Inflammatory macrophage treated with lipopolysaccharide for 1 hour (primary cell): Measurements from ENCODE around the gene TPGS1.
"Not testable (repeated sequence)": the region's sequence is repeated elsewhere in the genome, so short reads cannot be mapped to it uniquely, and the experiment has no call there.

Source experiments
- DNase-seq, 2 donors: peaks; one replicate each; pipeline ENCODE4 v3.0.0-alpha.2; 2020 to 2022

The TPGS1 gene

DNA sequence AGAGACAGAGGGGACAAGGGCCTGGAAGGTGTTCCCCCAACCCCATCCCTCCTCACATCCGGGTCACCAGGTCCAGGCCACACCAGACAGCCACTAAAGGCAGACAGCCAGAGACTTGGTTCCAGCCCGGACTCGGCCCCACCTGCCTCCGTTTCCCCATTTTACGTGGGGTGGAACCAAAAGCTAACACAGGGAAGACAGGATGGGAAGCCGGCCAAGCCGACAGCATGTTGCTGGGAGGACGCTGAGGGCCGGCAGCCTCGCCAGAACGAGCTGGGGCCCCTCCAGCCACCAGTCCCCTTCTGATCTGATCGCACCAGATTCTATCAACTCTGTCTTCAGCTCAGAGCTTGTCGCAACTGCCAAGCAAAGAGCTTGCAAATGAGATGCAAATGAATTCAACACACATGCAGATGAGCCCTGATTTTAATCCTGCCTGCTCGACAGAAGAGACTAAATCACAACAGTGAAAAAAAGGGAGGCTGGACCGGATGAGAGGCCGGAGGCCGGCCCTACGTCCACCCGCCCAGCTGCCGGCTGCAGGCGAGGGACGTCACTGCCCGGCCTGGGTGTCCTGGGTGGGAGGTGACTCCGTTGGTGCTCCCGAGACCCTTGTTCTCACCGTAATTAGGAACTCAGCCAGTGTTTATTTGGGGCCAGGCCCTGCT lies 28.9 kb upstream of the TPGS1 start:
- DNase-seq, result no peak

DNA sequence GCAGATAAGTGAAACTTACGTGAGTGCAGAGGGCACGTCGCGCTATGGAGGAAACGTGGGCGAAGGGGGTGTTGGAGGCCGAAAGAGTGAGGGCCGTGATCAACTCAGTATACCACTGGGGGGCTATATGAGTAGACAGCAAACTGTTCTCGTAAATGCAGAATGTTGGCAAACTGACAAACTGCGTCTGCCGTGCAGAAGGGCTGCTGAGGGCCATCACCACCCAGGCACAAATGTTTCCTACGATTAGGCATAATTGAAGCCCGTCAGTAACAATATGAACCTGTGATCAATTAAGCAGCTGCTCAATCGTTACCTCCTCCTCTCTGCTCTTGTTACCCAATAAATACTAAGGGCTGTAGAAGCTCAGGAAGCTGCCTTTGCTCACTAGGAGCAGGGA lies 28.3 kb upstream of the TPGS1 start:
- DNase-seq, result no peak

DNA sequence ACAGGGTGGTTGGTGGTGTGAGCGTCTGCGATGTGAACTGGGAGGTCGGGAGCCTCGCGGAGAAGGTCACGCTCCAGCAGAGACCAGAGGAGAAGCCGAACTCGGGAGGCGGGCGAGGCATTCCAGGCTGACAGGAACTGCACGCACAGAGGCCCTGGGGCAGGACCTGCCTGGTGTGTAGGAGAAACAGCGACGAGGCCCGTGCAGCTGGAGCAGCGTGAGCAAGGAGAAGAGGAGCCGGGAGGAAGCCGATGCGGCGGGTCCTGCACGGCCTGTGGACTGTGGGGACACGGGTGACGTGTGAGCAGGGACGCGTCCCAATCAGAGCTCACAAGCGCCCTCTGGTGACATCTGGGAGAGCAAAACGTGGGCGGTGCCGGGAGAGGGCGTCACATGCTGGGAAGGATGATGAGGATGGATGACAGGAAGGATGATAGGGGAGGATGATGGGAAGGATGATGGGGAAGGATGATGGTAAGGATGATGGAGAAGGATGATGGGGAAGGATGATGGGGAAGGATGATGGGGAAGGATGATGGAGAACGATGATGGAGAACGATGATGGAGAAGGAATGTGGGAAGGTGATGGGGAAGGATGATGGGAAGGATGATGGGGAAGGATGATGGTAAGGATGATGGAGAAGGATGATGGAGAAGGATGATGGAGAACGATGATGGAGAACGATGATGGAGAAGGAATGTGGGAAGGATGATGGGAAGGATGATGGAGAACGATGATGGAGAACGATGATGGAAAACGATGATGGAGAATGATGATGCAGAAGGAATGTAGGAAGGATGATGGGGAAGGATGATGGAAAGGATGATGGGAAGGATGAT lies 27.1 kb upstream of the TPGS1 start:
- DNase-seq, result peak; percentile 16 to 37

DNA sequence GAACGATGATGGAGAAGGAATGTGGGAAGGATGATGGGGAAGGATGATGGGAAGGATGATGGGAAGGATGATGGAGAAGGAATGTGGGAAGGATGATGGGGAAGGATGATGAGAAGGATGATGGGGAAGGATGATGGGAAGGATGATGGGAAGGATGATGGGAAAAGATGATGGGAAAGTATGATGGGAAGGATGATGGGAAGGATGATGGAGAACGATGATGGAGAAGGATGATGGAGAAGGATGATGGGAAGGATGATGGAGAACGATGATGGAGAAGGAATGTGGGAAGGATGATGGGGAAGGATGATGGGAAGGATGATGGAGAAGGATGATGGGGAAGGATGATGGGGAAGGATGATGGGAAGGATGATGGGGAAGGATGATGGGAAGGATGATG lies 26.2 kb upstream of the TPGS1 start:
- not testable (repeated sequence) for DNase-seq

DNA sequence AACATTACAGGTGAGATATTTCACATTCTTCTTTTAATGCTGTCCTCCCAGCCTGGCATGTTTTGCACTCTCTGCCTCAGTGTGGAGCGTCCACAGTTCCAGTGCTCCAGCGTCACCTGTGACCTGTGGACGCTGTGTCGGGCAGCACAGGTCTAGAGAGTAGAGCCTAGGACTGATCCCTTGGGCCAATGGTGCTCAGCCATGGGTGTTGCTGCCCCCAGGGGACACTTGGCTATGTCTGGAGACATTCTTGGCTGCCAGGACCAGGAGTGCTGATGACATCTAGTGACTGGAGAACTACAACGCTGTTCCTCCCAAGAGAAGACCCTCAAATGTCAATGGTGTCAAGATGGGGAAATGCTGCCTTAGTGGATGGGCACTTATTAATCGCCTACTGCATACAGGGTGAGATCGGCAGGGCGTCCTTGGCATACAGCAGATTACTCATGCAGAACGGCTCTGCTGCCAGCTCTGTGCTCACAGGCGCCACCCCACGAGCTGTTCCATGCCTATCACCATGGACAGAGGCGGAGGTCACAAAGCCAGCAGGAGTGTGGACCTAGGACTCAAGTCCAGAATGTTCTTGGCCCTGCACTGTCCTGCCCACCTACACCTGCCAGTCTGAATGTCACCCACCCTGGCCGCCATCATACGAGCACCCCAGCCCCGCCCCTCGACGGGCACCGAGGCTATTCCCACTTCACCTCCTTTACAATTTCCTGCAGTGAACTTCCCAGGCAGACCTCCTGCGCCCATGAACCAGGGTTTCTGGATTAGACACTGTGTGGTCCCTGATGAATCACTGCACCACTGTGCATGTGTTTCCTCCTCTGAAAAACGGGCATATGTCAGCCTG lies 24.9 kb upstream of the TPGS1 start:
- DNase-seq, result no peak

DNA sequence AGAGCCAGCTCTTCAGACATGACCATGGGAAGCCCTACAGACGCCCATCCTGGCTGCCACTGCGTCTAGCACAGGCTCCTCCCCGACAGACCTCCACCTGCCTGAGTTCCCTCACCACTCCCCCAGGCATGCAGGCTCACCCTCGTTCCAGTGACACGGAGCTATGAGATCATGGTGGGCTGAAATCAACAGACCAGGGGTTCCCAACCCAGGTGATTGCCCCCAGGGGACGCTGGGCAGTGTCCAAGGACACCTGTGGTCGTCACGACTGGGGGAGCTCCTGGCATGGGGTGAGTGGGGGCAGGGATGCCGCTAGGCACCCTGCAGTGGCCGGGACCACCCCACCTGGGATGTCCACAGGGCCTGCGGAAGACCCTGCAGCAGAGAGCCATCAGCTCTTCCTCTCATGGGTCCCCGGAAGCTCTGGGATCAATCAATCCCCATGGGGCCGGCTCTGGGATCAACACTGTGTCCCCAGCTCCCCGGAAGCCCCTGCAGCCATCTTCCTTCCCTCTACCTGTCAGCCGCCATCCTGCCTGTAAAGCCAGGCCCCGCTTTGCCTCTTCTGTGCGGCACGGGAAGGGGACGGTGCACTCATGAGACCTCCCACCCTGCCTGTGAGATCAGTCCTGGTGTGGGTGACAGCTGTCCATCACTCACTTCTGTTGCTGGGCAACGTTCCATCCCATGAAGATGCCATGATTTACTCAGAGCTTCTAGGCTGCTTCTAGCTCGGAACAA lies 23.8 kb upstream of the TPGS1 start:
- no peak for DNase-seq

DNA sequence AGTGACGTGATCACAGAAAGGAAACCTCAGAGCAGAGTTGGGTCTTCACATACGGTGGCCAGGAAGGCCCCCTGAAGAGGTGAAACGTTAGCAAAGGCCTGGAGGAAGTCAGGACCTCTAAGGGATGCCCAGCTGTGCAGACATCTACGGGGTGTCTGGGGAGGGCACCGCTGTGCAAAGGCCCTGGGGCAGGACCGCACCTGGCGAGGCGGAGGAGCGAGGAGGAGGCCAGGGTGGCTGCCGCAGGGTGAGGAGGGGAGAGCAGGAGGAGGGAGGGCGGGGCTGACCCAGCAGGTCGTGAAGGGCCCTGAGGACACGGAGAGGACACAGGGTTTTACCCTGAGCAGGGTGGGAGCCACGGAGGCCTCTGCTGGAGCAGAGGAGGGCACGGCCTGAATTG lies 22.8 kb upstream of the TPGS1 start:
- DNase-seq, result no peak

DNA sequence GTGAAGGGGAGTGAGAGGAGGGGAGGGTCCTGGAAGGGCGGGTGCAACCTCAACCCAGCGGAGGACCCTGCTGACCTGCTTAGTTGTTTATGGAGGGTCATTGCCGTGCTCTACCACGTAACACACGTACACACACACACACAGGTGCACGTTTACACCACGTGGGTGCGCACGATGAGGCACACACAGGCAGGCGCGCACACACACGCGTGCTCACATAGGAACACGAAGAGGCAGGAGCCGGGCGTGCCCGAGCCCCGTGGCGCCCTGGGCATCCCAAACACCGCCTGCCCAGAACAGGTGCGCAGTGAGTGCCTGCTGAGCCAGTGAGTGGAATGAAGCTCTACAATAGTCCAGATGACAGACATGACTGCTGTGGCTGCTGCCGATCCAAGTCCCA lies 22.2 kb upstream of the TPGS1 start:
- no peak for DNase-seq

DNA sequence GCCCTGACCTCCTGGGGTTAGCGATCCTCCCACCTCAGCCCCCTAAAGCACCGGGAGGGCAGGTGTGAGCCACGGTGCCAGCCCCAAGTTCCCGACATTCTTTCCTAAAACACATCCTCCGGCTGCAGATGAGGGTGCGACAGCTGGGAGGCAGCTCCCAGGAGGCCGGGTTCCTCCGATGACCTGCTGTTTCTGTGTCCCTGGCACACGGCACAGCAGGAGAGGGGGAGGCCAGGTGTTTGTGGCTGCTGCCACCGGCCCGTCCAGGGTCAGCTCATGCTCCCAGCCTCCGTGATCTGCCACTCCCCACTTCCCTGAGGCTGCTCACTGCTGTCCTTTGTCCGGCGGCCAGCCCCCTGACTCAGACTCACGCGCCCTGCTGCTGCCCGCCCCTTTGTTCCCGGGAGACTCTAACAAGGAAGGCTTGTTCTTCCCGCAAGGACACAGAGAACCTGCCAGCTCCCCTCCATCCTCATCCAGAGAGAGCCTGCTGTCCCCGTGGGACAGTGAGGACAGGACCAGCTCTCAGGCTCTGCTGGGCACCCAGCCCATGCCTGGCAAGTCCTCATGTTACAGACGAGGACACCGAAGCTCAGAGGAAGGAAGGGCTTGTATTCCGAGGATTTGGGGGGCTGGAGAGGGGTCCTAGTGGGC lies 21.6 kb upstream of the TPGS1 start:
- DNase-seq, result no peak

DNA sequence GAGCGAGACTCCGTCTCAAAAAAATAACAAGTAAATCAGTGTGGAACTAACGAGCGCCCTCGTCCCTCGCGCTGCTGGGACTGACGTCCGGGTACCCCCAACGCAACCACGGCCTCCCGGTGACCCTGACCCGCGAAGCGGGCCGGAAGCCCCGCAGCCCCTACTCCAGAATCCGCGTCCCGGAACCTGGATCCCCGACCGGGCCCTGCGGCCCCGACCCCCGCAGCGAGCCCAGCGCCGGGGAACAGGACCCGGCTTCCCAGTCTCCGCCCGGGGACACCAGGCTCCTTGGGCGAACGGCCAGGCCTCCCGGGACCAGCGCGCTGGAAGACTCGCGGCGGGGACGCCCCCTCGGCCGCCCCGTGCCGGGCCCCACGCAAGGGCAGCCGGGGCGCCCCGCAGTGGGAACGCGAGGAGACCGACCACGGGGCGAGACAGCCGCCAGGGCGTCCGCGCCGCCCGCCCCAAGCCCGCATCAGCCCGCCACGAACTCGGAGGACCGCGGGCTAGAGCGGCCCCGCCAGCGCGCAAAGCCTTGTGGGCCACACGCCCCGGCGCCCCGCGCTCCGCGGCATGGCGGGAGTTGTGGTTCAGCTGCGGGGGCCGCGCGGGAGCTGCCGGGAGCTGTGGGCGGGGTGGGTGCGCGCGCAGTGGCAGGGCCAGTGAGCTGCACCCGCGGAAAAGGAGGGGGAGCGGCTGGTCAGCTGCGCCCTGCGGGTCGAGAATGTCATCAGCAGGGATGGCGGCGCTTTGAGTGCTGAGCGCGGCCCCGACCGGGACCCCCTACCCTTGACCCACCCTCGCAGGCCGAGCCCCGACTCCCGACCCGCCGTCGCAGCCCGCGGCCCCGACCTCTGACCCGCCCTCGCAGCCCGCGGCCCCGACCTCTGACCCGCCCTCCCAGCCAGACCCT lies 18.5 kb upstream of the TPGS1 start:
- peak; percentile 78 to 84 for DNase-seq

DNA sequence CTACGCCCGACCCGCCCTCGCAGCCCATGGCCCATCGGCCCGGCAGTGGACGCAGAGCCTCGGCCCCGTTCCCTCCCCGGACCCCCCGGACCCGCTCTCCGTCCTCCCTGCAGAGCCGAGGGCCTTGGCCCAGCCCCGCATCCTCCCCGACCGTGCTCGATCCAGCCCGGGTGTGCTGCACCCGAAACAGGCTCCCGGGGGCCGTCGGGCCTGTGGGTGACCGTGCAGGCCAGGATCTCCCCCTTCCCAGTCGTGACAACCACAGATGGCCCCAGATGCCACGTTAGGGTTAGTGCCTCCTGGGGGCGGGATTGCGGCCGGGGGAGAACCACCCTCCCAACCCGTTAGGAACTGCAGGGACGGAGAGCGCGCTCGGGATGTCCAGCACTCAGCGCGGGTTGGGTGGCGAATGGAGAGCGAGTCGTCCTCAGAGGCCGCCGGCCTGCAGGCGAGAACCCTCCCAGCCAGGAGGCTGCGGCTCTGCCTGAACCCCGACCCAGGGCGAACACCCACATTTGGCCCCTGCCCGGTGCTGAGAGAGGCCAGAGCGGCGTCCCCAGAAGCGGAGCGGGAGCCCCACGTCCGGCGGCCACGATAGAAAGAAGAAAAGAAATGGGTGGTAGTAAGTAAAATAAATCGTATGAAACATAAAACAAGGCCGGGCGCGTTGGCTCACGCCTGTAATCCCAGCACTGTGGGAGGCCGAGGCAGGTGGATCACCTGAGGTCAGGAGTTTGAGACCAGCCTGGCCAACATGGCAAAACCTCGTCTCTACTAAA lies 17.7 kb upstream of the TPGS1 start:
- no peak for DNase-seq

DNA sequence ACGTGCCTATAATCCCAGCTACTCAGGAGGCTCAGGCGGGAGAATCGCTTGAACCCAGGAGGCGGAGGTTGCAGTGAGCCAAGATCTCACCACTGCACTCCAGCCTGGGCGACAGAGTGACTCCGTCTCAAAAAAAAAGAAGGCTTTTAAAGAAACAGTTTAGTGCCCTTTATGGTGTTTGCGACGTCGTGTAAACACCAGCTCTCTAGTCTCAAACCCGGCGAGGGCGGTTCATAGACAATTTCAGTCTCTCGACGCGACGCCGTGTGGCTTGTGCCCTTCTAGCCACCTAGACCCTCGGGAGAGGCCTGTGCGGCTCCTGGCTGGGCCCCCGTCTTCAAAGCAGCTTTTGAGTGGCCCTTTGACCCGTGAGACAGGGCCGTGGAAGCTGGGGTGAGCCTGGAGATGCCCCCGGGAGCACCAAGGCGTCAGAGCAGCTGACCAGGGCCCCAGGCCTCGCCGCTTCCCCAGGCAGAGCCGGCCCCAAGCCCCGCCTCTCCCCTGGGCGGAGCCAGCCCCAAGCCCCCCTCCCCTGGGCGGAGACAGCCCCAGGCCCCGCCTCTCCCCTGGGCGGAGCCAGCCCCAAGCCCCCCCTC lies 16.1 kb upstream of the TPGS1 start:
- no peak for DNase-seq

DNA sequence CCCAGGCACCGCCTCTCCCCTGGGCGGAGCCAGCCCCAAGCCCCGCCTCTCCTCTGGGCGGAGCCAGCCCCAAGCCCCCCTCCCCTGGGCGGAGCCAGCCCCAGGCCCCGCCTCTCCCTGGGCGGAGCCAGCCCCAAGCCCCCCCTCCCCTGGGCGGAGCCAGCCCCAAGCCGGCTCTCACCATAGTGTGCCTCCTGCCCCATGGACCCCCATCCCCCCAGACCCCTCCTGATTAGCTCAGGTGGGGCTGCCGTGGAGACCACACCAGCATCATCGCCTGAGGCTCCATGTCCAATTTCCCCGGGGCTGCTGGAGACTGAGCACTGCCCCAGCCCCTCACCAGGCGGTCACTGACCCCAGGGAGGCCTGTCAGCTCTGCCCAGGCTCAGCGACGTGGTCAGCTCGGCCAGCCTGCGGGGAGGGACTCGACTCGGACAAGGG lies 15.2 kb upstream of the TPGS1 start:
- DNase-seq, result no peak

DNA sequence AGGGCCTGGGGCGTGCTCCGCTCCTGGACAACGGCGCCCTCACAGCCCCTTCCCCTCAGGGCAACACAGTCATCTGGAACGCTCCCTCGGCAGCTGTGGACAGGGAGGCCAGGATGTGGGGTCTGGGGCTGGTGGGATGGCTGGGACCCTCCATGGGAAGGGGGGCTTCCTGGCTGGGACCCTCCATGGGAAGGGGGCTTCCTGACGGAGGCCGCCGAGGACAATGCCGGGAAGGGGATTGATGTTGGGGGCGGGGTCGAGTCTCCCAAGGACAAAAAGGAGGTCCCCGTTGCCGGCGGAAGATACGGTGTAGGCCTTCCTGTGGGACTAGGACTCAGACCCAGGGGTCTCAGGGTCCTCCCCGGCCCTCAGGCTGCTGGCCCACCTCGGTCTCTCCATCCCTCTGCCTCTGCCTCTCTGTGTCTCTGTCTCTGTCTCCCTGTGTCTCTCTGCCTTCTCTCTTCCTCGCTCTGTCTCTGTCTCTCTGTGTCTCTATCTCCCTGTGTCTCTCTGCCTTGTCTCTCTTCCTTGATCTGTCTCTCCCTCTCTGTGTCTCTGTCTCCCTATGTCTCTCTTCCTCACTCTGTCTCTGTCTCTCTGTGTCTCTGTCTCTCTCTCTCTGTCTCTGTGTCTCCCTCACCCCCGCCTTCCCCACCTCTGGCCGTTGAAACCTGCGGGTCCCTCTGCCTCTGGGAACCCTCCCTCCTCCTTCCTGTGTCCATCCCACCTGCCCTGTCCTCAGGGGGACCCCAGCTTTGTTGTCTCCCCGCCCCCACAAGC lies 13.7 kb upstream of the TPGS1 start:
- no peak for DNase-seq

DNA sequence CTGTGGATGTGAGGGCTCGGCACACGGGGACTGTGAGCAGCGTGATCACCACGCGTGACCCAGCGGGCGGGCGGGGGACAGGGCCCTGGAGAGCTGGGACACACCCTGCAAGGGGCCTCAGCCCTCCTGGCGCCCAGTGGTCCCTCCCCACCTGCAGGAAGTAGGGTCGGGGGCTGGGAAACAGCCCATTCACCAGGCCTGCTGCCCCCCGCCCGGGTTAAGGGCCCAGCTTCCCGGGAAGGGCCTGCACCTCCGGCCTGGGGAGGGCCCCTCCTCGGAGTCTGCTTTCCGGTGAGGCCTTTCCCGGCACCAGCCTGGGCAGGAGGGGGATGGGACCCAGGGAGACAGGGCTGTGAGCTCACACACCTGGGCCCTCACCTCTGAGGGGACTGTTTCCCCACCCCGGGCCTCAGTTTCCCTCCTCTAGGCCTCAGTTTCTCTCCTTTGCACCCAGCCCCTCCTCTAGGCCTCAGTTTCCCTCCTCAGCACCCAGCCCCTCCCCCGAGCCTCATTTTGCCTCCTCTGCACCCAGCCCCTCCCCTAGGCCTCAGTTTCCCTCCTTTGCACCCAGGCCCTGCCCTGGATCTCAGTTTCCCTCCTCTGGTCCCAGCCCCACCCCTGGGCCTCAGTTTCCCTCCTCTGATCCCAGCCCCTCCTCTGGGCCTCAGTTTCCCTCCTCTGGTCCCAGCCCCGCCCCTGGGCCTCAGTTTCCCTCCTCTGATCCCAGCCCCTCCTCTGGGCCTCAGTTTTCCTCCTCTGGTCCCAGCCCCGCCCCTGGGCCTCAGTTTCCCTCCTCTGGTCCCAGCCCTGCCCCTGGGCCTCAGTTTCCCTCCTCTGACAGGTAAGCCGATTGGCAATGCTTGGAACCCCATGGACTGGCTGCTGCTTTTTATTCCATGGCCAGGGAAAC lies 12.9 kb upstream of the TPGS1 start:
- DNase-seq, result no peak

DNA sequence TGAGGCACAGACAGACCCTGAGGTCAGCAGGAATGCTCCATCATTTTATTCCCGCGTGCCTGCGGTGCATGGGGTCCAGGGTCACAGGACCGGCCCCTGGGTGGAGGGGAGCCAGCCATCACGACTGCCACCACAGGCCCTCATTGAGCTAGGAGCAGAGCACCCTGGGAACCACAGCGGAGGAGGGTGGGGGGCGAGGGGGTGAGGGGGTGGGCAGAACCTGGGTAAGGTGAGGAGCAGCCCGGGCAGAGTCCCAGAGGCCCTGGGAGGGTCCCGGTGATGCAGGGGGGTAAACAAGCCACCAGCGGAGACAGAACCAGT lies 12.3 kb upstream of the TPGS1 start:
- no peak for DNase-seq

DNA sequence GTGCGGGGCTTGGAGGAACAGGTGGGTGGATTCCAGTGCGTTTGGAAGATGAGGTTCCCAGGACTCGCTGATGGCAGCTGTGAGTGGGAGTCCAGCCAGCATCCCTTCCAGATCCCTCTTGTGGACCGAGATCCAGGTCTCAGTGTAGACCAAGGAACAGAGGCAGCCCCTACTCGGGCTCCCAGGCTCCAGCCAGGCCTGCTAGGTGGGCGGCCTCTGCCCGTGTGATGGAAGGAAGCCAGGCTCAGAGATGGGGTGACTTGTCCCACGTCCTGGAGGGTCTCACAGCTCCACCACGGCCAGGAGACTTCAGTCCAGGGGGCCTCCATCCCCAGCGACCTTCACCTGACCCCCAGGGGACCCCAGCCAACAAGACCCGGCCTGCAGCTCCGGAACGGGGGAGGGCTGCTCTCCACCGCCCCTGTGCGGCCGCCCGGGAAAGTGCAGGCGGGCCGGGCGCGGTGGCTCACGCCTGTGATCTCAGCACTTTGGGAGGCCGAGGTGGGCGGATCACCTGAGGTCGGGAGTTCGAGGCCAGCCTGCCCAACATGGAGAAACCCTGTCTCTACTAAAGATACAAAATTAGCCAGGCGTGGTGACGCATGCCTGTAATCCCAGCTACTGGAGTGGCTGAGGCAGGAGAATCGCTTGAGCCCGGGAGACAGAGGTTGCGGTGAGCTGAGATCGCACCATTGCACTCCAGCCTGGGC lies 11.7 kb upstream of the TPGS1 start:
- DNase-seq, result peak in 1 of 2 donors; percentile 24
